SW 1271 (cell line): ENCODE data around the gene IGFBP1.

Source experiments
- DNase-seq, 2 experiments: peaks; one replicate each; lab custom pipeline; 2025; lab: John Stamatoyannopoulos, UW

The IGFBP1 gene

DNA sequence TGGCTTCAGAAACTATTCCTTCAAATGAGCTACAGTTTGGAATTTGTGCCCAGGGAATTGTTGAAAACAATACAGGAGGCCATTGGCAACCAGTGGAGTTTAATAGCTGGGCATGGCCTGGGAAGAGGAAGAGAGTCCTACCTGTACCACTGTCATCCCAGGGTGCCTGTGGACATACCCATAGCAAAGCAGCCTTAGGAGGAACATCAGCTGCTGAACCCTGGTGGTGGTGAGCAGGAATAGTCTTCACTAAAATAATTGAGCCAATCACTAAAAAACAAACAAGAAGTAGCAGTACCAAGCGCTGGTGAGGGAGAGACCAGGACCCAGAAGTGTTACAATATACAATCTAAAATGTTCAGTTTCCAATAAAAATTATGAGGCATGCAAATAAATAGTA, 14.5 kb downstream of the IGFBP1 start:
- no peak for DNase-seq

GRCh38 chr7:45909561-45909960, 21.3 kb downstream of the IGFBP1 start:
- no peak for DNase-seq

DNA sequence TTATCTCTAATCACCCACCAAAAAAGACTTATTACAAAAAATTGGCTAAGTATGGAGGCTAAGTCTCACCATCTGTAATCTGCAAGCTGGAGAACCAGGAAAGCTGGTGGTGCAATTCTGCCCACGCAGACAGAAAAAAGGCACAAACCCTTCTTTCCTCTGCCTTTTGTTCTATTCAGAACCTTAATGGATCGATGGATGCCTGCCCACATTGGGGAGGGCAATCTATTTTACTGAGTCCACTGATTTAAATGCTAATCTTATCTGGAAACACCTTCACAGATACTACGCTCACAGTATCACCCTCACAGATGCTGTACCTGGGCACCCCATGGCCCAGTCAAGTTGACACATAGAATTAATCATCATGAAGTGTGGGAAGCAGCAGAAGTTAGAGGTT, 22.6 kb downstream of the IGFBP1 start:
- DNase-seq: no peak

GRCh38 chr7:45911311-45911710, 23.0 kb downstream of the IGFBP1 start:
- no peak for DNase-seq

- no peak for DNase-seq
These were observed 24.7 kb downstream of the IGFBP1 start for GRCh38 chr7:45912972-45913371.

- DNase-seq: no peak
These were observed 26.6 kb downstream of the IGFBP1 start for GRCh38 chr7:45914911-45915310.

GRCh38 chr7:45915606-45916005, 27.3 kb downstream of the IGFBP1 start:
- no peak for DNase-seq

- DNase-seq: no peak
These were observed 28.8 kb downstream of the IGFBP1 start for GRCh38 chr7:45917064-45917463.

GRCh38 chr7:45917658-45918057, 29.4 kb downstream of the IGFBP1 start:
- DNase-seq: peak in 1 of 2 experiments; percentile 67

GRCh38 chr7:45918556-45918955, 30.3 kb downstream of the IGFBP1 start:
- DNase-seq: no peak

GRCh38 chr7:45919231-45919784, 31.0 kb downstream of the IGFBP1 start:
- DNase-seq: peak in 1 of 2 experiments; percentile 28

- DNase-seq: no peak
These were observed 31.7 kb downstream of the IGFBP1 start for GRCh38 chr7:45919993-45920459.

DNA sequence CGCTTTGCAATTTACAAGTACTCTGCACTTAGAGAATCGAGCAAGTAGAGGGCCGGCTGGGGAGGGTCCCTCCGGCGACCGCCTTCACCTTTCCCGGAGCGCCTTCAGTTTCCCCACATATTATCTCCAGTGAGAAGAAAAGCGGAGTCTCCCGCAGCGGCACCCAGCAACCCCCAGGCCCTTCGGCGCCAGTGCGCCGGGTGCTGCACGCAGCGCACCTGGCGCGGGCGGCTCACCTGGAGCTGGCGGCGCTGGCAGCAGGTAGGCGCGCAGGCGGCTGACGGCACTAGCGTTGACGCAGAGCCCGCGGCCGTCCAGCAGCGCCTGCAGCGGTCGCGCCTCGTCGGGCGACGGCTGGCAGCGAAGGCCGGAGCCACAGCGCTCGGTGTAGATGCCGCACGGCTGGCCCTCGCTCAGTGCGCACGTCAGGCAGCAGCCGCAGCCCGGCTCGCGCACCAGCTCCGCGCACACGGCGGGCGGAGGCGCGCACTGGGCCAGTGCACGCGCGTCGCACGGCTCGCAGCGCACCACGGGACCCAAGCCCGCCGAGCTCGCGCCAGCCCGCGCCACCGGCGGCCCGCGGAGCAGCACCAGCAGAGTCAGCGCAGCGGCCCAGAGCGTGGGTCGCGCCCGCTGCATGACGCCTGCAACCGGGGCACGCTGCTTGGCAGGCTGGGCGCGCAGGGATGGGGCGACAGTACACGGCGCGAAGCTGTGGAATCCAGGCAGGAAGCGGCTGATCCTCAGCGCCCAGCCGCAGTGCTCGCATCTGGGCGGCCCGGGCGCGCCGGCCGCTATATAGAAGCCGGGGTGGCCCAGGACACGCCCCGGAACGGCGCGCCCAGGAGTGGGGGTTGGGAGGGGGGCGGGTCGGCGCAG, 32.5 kb downstream of the IGFBP1 start, which contains the start of gene IGFBP3:
IGFBP3 (minus strand) TSS at position 771 of the 879 bp plus-strand sequence; CDS start at position 639, 132 bp downstream.
- DNase-seq: peak; percentile 31 to 58

GRCh38 chr7:45921381-45921698, 33.1 kb downstream of the IGFBP1 start:
- no peak for DNase-seq

GRCh38 chr7:45921699-45922519, 33.6 kb downstream of the IGFBP1 start:
- peak in 1 of 2 experiments; percentile 23 for DNase-seq

GRCh38 chr7:45922810-45923209, 34.5 kb downstream of the IGFBP1 start:
- DNase-seq: no peak

- peak in 1 of 2 experiments; percentile 53 for DNase-seq
These were observed 35.0 kb downstream of the IGFBP1 start for GRCh38 chr7:45923290-45923689.

DNA sequence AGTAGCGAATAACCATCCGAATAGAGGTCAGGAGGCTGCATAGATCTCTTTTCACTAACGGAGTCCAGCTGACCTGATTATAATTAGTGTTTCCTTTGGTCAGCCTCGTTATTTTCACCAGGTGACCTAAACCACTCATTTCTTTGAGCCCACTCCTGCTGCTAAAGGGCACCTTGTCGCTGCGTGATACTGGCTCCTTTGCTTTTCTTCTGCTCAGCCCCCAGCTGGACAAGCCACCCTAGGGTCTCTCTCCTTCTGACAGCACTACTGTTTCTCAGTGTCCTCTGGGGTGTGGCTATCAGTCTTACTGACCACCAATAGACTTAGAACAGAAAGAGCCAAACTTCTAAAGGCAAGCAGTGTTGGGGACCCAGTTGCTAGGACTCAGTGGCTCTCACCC, 35.5 kb downstream of the IGFBP1 start:
- DNase-seq: no peak

DNA sequence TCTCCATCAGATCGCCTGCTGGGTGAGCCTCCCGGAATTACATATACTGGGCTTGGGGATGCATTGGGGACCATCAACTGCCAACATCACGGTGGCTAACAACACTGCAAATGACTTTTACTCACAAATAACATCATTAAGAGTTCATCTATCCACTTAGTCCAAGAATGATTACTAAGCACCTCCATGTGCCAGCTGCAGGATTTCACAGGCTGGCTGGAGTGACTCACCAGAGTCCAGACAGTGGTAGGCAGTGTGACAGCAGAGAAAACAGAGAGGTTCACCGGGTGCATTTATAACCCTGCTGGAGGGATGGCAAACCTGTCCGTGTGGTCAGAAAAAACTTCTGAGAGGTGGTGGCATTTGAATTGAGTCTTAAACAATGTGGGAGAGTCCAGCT, 36.0 kb downstream of the IGFBP1 start:
- DNase-seq: peak in 1 of 2 experiments; percentile 45

GRCh38 chr7:45927721-45928120, 39.4 kb downstream of the IGFBP1 start:
- DNase-seq: no peak

- no peak for DNase-seq
These were observed 42.7 kb downstream of the IGFBP1 start for GRCh38 chr7:45930967-45931366.

DNA sequence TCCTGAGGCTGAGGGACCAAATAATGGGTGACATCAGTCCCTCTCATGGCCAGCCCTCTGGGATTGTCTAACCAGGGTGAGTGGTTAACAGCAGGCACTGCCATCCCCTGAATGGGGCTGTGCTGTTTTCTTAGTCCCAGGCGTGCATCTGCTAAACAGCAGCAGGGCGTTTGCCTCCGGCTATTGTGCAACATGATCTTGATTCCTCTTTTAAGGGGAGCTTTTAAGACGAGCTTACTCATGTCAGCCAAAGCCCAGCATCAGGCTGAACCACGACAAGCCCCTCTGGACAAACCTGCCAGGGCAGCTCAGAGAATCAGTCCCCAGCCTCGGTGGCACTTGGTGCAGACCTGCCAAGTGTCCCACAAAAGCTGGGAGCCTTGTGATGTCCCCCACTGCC, 49.0 kb downstream of the IGFBP1 start:
- DNase-seq: no peak

DNA sequence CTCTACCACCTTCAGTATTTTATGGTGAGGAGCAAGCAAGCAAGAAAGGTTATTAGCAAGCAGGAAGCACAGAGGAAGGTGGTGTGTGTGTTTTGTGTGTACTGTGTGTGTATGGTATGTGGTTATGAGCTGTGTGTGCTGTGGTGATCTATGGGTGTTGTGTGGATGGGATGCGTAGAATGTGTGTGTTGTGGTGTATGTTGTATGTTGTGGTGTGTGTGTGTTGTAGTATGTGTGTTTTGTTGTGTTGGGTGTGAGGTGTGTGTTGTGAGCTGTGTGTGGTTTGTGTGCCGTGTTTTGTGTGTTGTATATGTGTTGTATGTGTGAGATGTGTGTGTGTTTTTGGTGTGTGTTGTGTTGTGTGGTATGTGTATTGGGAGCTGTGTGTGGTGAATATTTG, 49.6 kb downstream of the IGFBP1 start:
- DNase-seq: no peak
